ENCODE measurements around the gene SH2D3A.
"Not testable (repeated sequence)": the region's sequence is repeated elsewhere in the genome, so short reads cannot be mapped to it uniquely, and the experiment has no call there.

Gene SH2D3A

DNA sequence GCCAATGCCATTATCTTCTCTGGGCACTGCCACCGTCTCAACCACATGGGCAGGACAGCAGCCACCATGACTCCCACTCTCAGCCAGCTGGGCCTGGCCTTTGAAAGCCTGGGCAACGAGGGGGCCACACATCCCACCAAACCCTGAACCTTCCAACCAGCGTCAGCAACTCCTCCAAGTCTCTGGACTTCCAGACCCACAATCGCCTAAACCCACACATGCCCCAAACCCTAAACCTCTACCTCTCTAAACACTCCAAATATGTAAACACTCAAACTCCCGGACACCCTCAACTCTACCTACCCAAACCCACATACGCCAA lies 47.7 kb downstream of the SH2D3A start:
- no peak for DNase-seq

DNA sequence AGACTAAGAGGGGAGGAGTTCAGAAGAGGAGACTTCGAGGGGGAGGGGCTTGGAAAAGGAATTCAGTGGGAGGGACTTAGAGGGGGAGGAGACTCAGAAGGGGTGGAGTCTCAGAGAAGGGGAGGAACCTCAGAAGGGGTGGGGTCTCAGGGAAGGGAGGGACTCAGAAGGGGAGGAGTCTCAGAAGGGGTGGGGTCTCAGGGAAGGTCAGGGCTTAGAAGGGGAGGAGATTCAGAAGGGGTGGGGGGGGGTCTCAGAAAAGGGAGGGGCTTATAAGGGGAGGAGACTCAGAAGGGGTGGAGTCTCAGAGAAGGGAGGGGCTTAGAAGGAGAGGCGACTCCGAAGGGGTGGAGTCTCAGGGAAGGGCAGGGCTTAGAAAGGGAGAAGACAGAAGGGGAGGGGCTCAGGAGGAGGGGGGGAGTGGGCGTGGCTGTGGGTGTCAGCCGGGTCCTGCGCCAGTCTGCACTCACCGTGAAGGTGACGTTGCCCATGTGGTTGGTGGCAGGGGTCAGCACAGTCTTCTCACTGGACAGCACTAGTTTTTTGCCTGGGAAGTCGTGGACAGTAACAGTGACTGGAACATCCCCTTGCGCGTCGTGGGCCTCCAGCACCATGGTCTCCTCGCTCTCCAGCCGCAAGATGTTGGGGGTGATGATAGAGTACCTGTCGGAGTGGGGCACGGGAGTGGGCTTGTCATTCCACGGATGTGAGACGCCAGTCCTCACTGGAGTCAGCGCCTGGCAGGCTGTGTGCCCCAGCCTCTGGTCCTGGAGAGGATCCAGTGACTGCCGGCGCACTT lies 48.3 kb downstream of the SH2D3A start:
- DNase-seq: peak in 1 of 2 experiments; percentile 10

DNA sequence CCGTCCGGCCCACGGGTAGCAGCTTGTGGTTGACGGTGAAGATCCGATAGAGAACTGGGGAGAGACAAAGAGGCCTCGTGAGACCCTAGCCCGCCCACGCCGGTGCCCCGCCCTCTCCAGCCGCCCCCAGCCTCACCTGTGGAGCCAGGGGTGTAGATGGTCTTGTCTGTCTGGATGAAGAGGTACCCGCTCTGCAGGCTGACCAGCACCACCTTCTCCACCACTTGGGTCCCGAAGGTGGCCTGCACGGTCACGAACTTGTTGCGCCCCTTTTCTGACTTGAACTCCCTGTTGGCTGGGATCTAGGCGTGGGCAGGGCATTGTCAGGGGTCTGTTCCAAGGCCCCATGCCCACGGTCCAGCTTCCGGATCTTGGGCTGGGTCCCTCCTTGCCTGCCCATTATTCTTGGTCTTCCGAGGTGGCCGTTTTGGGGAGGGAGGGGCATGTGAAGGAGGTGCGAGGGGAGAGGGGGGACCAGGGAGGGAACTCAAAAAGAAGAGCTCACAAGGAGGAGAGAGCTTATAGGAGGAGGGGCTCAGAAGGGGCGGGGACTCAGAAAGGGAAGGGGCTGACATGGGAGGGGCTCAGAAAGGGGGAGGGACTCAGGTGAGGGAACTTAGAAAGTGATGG lies 49.0 kb downstream of the SH2D3A start:
- no peak for DNase-seq

DNA sequence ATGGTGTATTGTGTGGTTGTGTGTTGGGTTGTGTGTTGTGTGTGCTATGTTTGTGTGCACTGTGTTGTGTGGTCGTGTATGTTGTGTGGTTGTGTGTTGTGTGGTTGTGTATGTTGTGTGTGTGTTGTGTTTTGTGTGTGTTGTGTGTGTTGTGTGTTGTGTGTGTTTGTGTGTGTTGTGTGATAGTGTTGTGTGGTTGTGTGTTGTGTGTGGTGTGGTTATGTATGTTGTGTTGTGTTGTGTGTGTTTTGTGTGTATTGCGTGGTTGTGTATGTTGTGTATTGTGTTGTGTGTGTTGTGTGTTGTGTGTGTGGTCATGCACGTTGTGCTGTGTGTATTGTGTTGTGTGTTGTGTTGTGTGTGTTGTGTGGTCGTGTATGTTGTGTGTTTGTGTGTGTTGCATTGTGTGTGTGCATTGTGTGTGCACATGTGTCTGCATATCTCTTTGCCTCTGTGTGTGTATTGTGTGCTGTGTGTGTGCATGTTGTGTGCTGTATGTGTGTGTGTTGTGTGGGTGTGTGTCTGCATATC lies 49.7 kb downstream of the SH2D3A start:
- no peak for DNase-seq

DNA sequence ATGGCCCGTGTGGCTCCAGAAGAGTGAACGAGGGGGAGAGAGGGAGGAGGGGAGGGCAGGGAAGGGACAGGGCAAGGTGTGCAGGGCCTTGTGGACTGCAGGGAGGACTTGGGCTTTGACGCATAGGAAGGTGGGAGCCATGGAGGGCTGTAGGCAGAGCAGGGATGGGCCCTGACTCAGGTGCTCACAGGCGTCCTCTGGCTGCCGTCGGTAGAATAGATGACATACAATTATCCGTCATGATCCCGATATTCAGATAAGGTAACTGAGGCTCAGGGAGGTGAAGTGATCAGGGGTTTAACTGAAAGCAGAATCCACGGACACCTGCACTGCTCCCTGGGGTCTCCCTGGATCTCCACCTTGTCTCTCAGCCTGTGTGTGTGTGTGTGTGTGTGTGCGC lies 50.2 kb downstream of the SH2D3A start:
- DNase-seq: no peak

DNA sequence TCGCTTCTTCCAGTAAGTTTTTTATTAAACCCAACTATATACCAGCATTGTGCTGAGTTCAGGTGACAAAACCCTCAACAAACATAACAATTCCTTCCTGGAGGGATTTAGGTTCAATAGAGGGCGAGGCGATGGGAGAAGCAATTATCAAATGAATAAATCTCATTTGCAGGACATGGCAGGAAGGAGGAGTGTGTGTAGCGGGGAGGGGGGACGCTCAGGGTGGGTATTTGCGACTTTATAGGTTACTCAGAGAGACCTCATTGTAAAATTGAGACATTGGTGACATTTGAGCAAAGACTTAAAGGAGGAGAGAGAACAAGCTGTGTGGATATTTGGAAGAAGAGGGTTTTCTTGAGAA lies 50.6 kb downstream of the SH2D3A start:
- DNase-seq: no peak

DNA sequence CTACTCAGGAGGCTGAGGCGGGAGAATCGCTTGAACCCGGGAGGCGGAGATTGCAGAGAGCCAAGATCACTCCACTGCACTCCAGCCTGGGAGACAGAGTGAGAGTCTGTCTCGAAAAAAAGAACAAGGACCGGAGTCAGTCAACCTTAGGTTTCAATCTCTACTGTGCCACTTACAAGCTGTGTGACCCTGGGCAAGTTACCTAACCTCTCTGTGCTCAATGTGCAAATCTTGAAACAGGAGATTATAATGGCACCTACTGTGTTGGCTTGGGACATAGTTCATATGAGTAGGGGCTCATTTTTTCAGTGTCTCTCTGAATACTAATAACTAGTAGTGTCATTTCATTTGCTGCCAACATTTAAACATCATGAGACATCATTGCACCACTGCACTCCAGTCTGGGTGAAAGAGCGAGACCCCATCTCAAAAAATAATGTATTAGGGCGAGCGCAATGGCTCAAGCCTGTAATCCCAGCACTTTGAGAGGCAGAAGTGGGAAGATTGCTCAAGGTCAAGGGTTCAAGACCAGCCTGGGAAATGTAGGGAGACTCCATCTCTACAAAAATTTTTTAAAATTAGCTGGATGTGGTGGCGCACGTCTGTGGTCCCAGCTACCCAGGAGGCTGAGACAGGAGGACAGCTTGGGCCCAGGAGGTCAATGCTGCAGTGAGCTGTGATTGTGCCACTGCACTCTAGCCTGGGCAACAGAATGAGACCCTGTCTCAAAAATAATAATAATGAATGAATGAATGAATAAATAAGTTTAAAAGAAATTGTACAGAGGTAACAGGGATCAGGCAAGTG lies 52.3 kb downstream of the SH2D3A start:
- DNase-seq: no peak

DNA sequence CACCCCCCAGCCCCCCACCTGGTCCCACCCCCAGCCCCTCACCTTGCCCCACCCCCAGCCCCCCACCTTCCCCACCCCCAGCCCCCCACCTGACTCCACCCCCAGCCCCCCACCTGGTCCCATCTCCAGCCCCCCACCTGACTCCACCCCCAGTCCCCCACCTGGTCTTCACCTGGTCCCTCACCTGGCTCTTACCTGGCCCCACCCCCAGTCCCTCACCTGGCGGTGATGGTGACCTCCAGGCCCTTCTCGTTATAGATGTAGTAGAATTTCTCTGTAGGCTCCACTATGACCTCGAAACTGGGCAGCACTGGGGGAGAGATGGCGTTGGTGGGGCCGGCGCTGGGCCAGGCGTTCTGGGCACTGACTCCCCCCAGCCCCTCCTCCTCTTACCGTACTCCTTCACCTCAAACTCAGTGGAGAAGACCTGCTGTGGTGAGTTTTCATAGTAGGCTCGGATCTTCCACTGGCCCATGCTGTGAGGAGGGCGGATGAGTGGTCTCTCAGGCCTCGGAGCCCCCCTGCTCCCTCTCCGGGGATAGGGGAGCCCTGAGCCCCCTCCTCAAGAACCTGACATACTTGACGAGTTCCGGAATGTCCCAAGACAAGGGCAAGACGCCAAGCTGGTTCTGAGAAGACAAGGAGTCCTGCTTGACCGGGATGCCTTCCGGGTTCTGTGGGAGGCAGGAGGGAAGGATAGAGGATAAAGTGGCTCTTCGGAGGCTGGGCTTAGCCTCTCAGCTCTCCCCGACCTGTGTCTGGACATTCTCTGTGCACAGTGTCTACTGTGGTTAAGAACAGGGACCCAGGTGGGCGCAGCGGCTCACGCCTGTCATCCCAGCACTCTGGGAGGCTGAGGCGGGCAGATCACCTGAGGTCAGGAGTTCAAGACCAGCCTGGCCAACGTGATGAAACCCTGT lies 53.2 kb downstream of the SH2D3A start:
- DNase-seq: no peak

DNA sequence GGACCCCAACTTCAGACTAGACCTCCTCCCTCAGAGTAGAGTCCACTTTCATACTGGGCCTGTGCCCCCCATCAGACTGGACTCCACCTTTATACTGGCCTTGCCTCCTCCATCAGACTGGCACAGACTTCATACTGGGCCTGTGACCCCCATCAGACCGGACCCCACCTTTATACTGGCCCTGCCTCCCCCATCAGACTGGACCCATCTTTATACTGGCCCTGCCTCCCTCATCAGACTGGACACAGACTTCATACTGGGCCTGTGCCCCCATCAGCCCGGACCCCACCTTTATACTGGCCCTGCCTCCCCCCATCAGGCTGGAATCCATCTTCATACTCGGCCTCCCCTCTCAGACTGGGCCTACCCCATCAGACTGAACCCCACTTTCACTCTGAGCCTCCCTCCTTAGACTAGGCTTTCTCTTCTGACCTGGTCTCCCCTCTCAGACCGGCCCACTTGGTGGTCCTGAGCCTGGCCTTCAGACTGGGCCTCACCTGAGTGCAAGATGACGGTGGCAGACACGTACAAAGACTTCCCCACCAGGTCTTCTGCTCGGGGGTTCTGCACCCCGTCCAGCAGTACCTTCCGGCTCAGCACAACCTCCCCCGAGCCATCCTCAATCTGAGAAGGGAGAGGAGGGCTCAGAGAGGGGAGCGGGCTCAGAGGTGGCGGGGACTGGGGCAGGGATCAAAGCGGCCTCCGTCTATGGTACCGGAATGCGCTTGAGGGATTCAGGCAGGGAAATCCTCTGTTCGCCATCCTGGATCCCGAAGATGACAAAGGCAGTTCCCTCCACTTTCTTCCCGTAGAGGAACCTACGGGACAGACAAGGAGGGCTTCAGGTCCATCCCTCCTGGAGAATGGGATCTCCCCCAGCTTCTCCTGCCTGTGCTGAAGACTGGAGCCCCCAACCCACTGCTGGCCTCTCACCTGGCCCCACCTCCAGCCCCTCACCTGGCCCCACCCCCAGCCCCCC lies 54.3 kb downstream of the SH2D3A start:
- DNase-seq: no peak

DNA sequence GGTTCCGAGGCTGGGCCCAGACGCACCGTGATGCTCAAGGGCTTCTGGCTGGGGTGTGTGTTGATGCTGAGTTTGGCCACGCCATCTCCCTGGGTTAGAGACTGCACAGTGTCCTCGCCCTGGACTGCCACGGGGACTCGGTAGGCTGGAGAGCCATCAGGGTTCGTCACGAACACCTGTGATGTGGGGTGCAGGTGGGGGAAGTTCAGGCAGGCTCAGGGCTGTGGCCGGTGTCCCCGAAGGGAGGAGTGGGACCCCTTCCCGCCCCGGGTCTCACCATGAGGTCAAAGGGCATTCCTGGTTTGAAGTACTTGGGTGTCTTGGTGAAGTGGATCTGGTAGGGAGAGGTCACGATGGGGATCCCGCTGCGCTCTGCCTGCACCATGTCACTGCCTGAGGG lies 55.0 kb downstream of the SH2D3A start:
- DNase-seq: no peak

DNA sequence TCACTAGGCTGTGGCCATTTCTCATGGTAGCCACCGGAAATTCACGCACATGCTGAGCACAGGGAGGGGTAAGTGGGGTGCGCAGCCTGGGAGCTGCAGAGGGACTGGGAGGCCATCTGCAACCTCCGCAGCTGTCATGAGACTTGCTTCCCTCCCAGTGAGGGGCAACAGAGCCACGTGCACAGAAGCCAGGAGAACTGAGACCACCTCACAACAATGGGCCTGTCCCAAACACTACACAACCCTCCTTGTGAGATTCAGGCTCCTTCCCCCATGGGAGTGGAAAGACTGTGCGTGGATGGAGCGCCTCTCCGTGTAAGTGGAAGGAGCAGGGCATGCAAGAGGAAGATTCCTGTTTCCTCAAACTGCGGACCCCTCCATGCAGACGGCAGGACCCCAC lies 55.6 kb downstream of the SH2D3A start:
- DNase-seq: no peak

DNA sequence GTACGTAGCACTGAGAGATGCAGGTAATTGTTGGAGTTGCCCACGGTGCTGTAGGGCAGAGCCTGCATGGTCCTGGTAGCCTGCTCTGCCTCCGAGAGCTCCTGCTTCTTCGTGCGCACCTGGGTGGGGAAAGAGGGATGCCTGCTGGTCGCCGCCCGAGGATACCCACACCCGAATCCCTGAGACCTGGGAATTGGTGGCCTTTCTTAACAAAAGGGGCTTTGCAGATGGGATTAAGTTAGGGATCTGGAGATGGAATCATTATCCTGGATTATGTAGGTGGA lies 56.2 kb downstream of the SH2D3A start:
- no peak for DNase-seq

DNA sequence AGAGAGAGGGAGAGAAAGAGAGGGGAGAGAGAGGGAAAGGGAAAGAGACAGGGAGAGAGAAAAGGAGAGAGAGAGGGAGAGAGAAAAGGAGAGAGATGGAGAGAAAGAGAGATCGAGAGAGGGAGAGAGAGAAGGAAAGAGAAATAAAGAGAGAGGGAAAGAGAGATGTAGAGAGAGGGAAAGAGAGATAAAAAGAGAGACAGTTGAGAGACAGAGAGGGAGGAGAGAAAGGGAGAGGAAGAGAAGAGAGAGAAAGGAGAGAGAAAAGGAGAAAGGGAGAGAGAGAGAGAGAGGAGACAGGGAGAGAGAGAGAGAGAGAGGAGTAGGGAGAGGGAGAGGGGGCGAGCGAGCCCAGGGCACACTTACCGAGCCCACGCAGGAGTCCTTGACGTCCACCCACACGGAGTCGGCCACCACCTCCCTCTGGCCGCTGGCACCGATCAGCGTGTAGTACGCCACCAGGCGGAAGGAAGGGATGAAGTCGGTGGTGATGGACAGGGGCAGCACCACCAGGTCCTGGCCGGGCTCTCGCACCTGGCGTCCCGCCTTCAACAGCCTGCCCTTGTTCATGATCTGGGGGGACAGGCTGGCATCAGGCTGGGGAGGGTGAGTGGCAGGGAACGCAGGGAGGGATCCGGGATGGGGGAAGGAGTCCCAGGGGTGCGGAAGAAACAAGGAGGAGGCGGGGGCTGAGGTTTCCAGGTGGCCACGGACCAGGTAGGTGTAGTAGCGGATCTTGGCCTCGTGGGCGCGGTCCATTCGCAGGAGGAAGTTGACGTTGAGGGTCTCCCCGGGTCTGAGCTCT lies 56.8 kb downstream of the SH2D3A start:
- DNase-seq: peak; percentile 38 to 59

DNA sequence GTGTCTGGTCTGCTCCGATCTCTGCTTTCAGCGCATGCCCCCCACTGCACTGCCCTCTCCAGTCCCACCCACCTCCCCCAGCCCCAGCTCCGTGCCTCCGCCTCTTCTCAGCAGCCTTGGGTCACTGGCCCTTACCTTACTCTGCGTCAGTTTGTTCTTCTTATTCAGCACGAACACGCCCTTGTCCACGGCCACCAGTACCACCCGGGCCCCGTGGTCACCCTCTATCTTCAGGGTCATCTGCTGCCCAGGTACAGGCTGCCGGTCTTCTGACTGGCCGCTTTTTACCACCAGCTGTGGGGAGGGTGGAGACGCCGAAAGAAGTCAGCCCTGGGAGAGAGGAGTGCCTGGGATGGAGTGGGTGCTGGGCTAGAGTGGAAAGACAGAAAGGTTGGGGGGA lies 57.7 kb downstream of the SH2D3A start:
- DNase-seq: no peak

DNA sequence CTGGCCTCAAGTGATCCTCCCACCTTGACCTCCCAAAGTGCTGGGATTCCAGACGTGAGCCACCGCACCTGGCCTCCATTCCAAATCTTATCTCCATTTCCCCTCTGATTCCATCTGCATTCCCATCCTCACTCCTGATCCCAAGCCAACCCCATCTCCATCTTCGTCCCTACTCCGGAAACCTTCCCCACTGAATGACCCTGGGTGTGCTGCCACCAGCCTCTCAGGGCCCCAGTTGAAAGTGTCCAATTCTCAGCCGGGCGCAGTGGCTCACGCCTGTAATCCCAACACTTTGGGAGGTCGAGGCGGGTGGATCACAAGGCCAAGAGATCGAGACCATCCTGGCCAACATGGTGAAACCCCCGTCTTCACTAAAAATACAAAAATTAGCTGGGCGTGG lies 58.3 kb downstream of the SH2D3A start:
- not testable (repeated sequence) for DNase-seq

DNA sequence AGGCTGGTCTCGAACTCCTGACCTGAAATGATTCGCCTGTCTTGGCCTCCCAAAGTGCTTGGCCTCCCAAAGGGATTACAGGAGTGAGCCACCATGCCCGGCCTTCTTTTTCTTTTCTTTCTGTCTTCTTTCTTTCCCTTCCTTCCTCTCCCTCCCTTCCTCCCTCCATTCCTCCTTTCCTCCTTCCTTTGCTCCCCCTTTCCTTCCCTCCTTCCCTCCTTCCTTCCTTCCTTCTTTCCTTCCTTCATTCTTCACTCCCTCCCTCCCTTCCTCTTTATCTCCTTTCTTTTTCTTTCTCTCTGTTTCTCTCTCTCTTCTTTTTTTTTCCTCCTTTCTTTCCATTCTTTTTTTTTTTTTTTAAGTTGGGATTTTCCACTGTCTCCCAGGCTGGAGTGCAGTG lies 58.9 kb downstream of the SH2D3A start:
- no peak for DNase-seq

DNA sequence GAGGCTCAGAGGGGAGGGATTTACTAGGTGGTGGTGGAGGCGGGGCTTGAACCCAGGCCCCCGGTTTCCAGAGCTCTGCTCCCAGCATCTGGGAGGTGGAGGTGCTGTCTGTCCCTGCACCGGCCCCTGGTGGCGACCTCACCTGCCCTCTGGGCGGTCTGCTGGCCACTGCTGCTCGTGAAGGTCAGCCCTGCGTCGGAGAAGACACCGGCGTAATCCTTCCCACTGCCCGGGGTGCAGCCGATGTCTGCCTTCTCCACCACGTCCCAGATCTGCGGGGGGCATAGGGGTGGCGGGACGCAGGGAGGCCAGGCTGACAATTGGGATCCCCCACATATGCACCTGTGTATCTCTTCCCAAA lies 59.6 kb downstream of the SH2D3A start:
- DNase-seq: no peak

DNA sequence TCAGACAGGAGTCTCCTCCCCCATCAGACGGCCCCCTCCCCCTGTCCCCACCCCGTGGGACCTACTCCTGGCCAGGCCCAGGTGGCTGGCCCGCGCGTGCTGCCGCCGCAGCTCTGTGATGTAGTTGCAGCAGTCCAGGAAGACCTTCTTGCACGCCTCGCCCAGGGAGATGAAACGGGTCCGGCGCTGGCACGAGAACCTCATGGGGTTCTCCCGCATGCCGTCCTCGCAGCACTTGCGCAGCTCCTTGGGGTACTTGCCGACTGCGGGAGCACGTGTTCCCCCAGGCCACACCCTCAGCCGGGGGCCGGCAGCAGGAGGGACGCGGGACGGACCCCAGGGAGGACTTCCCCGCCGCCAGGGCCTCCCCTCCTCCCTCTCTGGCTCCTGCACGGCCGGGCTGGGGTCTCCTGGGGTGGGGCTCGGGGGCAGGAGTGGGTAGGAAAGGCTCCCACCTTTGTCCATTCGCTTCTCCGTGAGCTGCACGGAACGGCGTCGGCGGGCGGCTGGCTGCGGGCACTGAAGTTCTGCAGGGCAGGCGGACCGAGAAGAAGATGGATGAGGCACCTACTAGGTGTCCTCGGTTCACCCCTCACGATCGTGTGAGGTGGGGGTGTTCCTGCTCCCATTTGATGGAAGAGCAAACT lies 60.1 kb downstream of the SH2D3A start:
- no peak for DNase-seq

DNA sequence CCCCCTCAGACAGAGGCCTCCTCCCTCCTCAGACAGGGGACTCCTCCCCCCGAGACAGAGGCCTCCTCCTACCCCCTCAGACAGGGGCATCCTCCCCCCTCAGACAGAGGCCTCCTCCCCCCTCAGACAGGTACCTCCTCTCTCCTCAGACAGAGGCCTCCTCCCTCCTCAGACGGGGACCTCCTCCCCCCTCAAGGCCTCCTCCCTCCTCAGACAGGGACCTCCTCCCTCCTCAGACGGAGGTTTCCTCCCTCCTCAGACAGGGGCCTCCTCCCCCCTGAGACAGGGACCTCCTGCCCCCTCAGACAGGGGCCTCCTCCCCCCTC lies 60.6 kb downstream of the SH2D3A start:
- no peak for DNase-seq

DNA sequence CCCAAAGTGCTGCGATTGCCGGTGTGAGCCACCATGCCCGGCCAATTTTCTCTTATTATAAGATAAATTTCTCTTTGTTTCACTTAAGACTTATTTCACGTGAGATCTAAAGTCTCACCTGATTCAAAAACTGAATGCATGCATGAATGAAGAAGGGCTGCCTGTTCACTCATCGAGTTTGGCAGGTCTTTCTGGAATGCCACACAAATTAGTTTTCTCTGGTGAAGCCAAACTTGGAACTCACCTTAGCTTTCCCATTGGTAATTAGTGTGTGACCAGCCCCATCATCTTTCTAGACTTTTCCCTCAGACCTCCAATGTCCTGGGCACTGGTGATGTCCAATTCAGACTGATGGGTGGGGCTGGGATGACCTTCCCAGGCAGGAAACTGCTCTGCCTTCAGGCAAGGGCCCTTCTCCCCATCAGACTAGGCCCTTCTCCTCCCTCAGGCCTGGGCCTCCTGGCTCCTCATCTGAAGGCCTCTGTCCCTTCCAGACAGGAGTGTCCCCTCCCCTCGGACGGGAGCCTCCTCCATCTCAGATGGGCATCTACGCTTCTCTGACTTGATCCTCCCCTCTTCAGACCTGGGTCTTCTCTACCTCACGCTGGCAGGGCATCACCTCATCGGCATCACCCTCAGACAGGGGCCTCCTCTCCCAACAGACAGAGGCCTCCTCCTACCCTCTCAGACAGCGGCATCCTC lies 61.2 kb downstream of the SH2D3A start:
- no peak for DNase-seq

Data from NCI-H1930 (cell line).